Mucosa of descending colon (tissue), 3 donors: ENCODE measurements around the gene RALGAPA2. TPM values are rescaled to one million over a fixed set of nuclear protein-coding genes. Genes with fewer than 3 reads are reported as not detected.

Source experiments
- ATAC-seq: fragments of 200-7000 bp; cut with Tn5 transposase; one replicate; pipeline ENCODE4 v1.9.1; 2020; ENCODE audit warnings: mild to moderate bottlenecking, moderate library complexity
- DNase-seq, 3 donors: peaks; one replicate each; pipeline ENCODE4 v3.0.0-alpha.2; 2020
- H3K36me3 ChIP-seq: fragments of 200-600 bp; one replicate; pipeline ENCODE4 v1.8.0; 2021; ENCODE audit warnings: low read depth, mild to moderate bottlenecking
- H3K4me1 ChIP-seq: fragments of 200-600 bp; one replicate; pipeline ENCODE4 v1.8.0; 2021; ENCODE audit warnings: low read depth, mild to moderate bottlenecking
- H3K4me3 ChIP-seq: fragments of 200-600 bp; one replicate; pipeline ENCODE4 v1.8.0; 2021; ENCODE audit warnings: mild to moderate bottlenecking
- H3K9me3 ChIP-seq: fragments of 200-600 bp; one replicate; pipeline ENCODE4 v1.8.0; 2021; ENCODE audit warnings: mild to moderate bottlenecking
- CTCF ChIP-seq: fragments of 200-600 bp; IDR thresholded peaks from one replicate; pipeline ENCODE4 v1.8.0; 2022; ENCODE audit warnings: antibody characterized with exemption, mild to moderate bottlenecking
- intact Hi-C, 2 donors: fragments of 100-400 bp; cut with DNase I in 1 of 2; cut with micrococcal nuclease in 1 of 2; formaldehyde crosslinking; loops; one replicate each; pipeline versions ENCODE4 v1.11.0 to v1.11.1; 2022; cut with DNase I, micrococcal nuclease
- long read RNA-seq, 2 donors: library from polyadenylated mRNA; unstranded; transcript quantifications; one replicate each; pipeline ENCODE4 v2.0.0, GENCODE V29; 2019 to 2021
- total RNA-seq, 3 donors: library from RNA; stranded (reverse); fragmentation: NEBNext Ultra II Directional in 2 of 3; extraction: Animal tissue kit (Norgen Biotek cat#: 25700) in 2 of 3; gene quantifications; one replicate each; pipeline versions ENCODE4 v1.2.1 to v1.2.4, GENCODE V29; 2021 to 2023
- donor health status: DM: no; HTN: no; CAD: no; lungs with moderate emphysema.
- donor health status: DM: no; HTN: no; CAD: no.
- donor health status: DM: no; HTN: yes; CAD: no.

RALGAPA2 gene
- 10 to 100 TPM; 46.3 to 85.9 (median 66.9) TPM for total RNA-seq
- long read RNA-seq, donor 1, partial matches to known transcripts: 10 of 22 reads
- long read RNA-seq, donor 1, other reads (novel, unspliced or antisense): 12 of 22 reads
- long read RNA-seq, donor 2, partial matches to known transcripts: 4 of 7 reads
- long read RNA-seq, donor 2, other reads (novel, unspliced or antisense): 3 of 7 reads

DNA sequence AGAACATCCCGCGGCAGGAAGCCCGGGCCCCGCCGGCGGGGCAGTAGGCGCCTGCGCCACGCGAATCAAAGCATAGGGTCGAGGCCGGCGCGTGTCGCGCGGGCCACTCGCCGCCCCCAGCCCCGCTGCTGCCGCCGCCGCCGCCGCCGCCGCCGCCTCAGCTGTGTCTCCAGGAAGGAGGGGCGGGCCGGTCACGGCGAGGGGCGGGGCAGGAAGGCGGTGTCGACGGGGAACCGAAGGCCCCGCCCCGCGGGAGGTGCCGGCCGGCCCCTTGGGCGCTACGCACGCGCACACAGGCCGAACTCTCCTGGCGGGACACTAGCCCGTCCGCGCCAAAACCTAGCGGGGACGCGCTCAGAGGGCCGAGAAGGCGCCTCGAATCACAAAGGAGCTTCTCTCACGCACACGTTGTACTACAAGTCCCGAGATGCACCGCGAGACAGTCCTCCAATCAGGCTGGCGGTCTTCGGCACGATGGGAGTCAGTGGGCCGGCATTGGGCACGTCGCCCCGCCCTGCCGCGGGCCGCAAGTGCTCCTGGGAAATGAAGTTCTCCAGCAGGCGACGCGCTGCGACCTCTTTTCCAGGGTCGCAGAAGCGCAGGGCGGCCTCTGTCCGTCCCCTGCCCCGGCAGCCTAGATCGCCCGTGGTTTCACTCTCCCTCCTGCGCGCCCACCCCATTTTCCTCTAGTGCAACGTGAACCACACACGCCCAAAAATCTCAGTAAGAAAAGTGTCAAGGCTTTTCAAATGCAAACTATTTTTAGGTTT lies at the start of gene RALGAPA2:
TSS of gene RALGAPA2 (minus strand) at position 171 of the 770 bp plus-strand sequence. CDS start at position 7, 164 bp downstream.
- no peaks in the 10 kb centered on the region for H3K9me3 ChIP-seq
- peak; percentile 95 for ATAC-seq
- H3K36me3 ChIP-seq: no peaks in the 10 kb centered on the region
- TF ChIP-seq CTCF: no peak
- DNase-seq: peak; percentile 97 to 99 (median 98)
- intact Hi-C loops: no loop called here
- peak within 1 kb of the TSS; percentile 65 for H3K4me3 ChIP-seq
- peaks cover 19% of the 10 kb centered on the region for H3K4me1 ChIP-seq

GRCh38 chr20:20761301-20761700 lies 48.9 kb upstream of the RALGAPA2 start:
- Histone ChIP-seq H3K9me3 (no peaks in the 10 kb centered on the region), H3K4me3 (no peak overlapping the region), H3K36me3 (no peaks in the 10 kb centered on the region), H3K4me1 (peaks cover 17% of the 10 kb centered on the region)
- DNase-seq: no peak
- intact Hi-C loops: no loop called here
- no peak for TF ChIP-seq CTCF
- ATAC-seq: no peak

GRCh38 chr20:20759132-20759531 lies 46.7 kb upstream of the RALGAPA2 start:
- no peak for TF ChIP-seq CTCF
- intact Hi-C loops: no loop called here
- Histone ChIP-seq H3K9me3 (no peaks in the 10 kb centered on the region), H3K36me3 (no peaks in the 10 kb centered on the region), H3K4me1 (peaks cover 17% of the 10 kb centered on the region), H3K4me3 (no peak overlapping the region)
- DNase-seq (peak in 2 of 3 donors; percentile 61 to 73), ATAC-seq (peak; percentile 95)

DNA sequence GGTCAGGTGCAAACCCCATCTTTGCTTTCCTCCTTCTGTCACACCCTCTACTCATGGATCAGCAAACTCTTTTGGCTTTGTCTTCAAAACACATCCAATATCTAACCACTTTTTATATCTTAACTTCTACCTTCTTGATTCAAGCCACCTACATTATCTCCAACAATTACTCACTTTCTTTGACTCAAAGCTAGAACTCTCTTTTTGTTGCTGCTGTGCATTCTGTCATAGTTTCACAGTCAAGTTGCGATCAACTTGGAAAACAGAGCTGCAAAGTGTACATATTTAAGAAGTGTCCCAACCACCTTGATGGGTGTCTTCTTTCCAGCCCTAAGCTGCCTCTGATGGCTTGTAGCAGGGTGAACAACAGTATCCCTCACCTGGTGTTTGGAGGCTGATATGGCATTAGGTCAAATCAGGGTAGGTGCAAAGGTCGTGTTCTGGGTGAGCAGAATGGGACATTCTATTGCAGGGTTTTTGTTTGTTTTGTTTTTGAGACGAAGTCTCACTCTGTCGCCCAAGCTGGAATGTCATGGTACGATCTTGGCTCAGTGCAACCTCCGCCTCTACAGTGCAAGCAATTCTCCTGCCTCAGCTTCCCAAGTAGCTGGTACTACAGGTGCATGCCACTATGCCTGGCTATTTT lies 43.4 kb upstream of the RALGAPA2 start:
- H3K4me1 ChIP-seq: peaks cover 33% of the 10 kb centered on the region
- ATAC-seq (no peak), DNase-seq (no peak)
- H3K36me3 ChIP-seq: no peaks in the 10 kb centered on the region
- TF ChIP-seq CTCF: no peak
- H3K9me3 ChIP-seq: no peaks in the 10 kb centered on the region
- H3K4me3 ChIP-seq: no peak overlapping the region
- intact Hi-C loops: no loop called here

- ATAC-seq (no peak), DNase-seq (no peak)
- peaks cover 33% of the 10 kb centered on the region for H3K4me1 ChIP-seq
- intact Hi-C loops: no loop called here
- TF ChIP-seq CTCF: no peak
- H3K4me3 ChIP-seq: no peak overlapping the region
- no peaks in the 10 kb centered on the region for H3K36me3 ChIP-seq
- no peaks in the 10 kb centered on the region for H3K9me3 ChIP-seq
Observed at GRCh38 chr20:20755231-20755630, 42.8 kb upstream of the RALGAPA2 start.
